HG03354 (cell line): ENCODE results near the gene RADIL.
"Not testable (repeated sequence)": the region's sequence is repeated elsewhere in the genome, so short reads cannot be mapped to it uniquely, and the experiment has no call there.

Experiments used
- ATAC-seq: cut with Tn5 transposase; IDR thresholded peaks from one replicate; pipeline ENCODE4 v1.9.1; 2021; ENCODE audit warnings: mild to moderate bottlenecking; ENCODE audit not compliant: unreplicated experiment, poor library complexity, severe bottlenecking

RADIL gene

GRCh38 chr7:4816419-4817080 is 67.0 kb downstream of the RADIL start:
- ATAC-seq, result no peak

- no peak for ATAC-seq
Observed at GRCh38 chr7:4815609-4816418, 67.7 kb downstream of the RADIL start.

DNA sequence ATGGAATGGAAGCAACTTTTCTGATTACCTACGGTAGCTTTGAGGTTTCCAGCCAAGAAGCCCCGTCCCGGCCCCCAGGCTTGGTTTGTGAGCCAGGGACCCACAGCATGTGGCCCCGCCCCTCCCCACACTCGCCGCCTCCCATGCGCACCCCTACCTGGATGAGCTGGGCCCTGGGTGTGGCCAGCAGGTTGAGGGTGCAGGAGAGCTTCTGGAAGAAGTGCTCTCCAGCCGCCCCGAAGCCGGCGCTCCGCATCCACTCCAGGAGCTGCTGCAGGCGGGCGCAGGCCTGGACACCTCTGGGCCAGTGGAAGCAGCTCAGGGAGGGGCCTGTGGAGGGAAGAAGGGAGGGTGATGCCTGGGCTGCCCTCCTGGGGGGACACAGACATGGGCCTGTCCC is 68.4 kb downstream of the RADIL start:
- no peak for ATAC-seq

DNA sequence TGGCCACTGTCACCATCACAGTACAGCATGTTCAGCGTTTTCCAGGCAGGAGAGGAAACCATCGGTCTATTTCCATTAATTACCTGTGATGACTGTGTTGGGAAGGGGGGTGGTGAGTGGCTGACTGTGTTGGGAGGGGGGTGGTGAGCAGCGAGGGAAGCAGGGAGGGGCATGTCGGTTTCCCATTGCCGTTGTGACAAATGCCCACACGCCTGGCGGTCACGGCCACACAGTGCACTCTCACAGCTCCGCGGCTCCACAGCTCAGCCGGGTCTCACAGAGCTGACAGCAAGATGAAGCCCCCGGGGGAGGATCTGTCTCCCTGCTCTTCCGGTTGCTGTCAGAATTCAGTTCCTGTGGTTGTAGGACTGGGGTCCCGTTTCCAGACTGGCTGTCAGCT is 69.1 kb downstream of the RADIL start:
- ATAC-seq, result no peak

DNA sequence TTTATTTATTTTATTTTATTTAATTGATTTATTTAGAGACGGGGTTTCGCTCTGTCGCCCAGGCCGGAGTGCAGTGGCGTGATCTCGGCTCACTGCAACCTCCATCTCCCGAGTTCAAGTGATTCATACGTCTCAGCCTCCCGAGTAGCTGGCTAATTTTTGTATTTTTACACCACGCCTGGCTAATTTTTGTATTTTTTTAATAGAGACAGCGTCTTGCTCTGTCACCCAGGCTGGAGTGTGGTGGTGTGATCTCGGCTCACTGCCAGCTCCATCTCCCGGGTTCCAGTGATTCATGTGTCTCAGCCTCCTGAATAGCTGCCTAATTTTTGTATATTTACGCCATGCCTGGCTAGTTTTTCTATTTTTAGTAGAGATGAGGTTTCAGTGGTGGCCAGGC is 73.8 kb downstream of the RADIL start:
- ATAC-seq, result no peak

- ATAC-seq, result no peak
Observed at GRCh38 chr7:4809091-4809591, 74.4 kb downstream of the RADIL start.

GRCh38 chr7:4808565-4808964 is 75.0 kb downstream of the RADIL start:
- ATAC-seq, result no peak

GRCh38 chr7:4808026-4808425 is 75.5 kb downstream of the RADIL start:
- ATAC-seq, result no peak

GRCh38 chr7:4807598-4808016 is 75.9 kb downstream of the RADIL start:
- ATAC-seq, result no peak

- no peak for ATAC-seq
Observed at GRCh38 chr7:4806983-4807597, 76.4 kb downstream of the RADIL start.

DNA sequence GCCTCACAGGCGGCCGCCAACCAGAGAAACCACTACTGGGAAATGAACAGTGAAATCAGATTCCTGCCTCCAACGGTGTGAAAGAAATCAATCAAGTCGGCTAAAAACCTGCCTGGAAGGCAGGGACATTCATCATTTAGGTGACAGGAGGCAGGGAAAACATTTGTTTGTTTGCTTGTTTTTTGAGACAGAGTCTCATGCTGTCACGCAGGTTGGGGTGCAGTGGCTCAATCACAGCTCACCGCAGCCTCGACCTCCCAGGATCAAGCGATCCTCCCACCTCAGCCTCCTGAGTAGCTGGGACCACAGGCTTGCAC is 77.6 kb downstream of the RADIL start:
- ATAC-seq, result no peak

GRCh38 chr7:4805110-4805983 is 78.2 kb downstream of the RADIL start:
- no peak for ATAC-seq

GRCh38 chr7:4803397-4804241 is 79.9 kb downstream of the RADIL start:
- ATAC-seq, result no peak

DNA sequence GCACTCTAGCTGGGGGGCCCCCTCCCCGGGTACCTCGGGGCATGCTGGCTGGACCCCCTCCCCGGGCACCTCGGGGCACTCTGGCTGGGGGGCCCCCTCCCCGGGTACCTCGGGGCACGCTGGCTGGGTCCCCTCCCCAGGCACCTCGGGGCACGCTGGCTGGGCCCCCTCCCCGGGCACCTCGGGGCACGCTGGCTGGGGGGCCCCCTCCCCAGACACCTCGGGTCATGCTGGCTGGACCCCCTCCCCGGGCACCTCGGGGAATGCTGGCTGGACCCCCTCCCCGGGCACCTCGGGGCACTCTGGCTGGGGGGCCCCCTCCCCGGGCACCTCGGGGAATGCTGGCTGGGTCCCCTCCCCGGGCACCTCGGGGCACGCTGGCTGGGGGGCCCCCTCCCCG is 80.9 kb downstream of the RADIL start:
- not testable (repeated sequence) for ATAC-seq

- ATAC-seq, result no peak
Observed at GRCh38 chr7:4801839-4802231, 81.7 kb downstream of the RADIL start.

- no peak for ATAC-seq
Observed at GRCh38 chr7:4800926-4801838, 82.3 kb downstream of the RADIL start.

- ATAC-seq, result no peak
Observed at GRCh38 chr7:4800487-4800886, 83.0 kb downstream of the RADIL start.
